CD4-positive, alpha-beta T cell treated with Interleukin-17A for 1 hour (primary cell): ENCODE data around the gene C16orf54.
"Not testable (repeated sequence)": the region's sequence is repeated elsewhere in the genome, so short reads cannot be mapped to it uniquely, and the experiment has no call there.

Experiments
- DNase-seq: peaks from one replicate; pipeline ENCODE4 v3.0.0-alpha.2; 2020

Gene C16orf54

GRCh38 chr16:29739927-29740629 is 5.7 kb downstream of the C16orf54 start:
- not testable (repeated sequence) for DNase-seq

GRCh38 chr16:29738514-29738913 is 7.3 kb downstream of the C16orf54 start:
- peak; percentile 89 for DNase-seq

- DNase-seq, result no peak
Measured at GRCh38 chr16:29737713-29738112, 8.1 kb downstream of the C16orf54 start.

- no peak for DNase-seq
Measured at GRCh38 chr16:29736764-29737163, 9.0 kb downstream of the C16orf54 start.

GRCh38 chr16:29736112-29736511 is 9.7 kb downstream of the C16orf54 start:
- no peak for DNase-seq

- no peak for DNase-seq
Measured at GRCh38 chr16:29734786-29735185, 11.0 kb downstream of the C16orf54 start.

- peak; percentile 44 for DNase-seq
Measured at GRCh38 chr16:29731768-29732601, 13.8 kb downstream of the C16orf54 start.

GRCh38 chr16:29730649-29731048 is 15.1 kb downstream of the C16orf54 start:
- DNase-seq, result no peak

GRCh38 chr16:29729116-29729521 is 16.7 kb downstream of the C16orf54 start:
- DNase-seq, result peak; percentile 33

GRCh38 chr16:29727452-29727851 is 18.3 kb downstream of the C16orf54 start:
- DNase-seq, result no peak

- DNase-seq, result no peak
Measured at GRCh38 chr16:29726845-29727377, 18.9 kb downstream of the C16orf54 start.

GRCh38 chr16:29721167-29721879 is 24.5 kb downstream of the C16orf54 start:
- DNase-seq, result peak; percentile 64

GRCh38 chr16:29720703-29721102 is 25.1 kb downstream of the C16orf54 start:
- DNase-seq, result no peak

GRCh38 chr16:29719063-29719462 is 26.7 kb downstream of the C16orf54 start:
- DNase-seq, result no peak

GRCh38 chr16:29717113-29717512 is 28.7 kb downstream of the C16orf54 start:
- no peak for DNase-seq

GRCh38 chr16:29714972-29715371 is 30.8 kb downstream of the C16orf54 start:
- no peak for DNase-seq

- DNase-seq, result no peak
Measured at GRCh38 chr16:29714396-29714795, 31.4 kb downstream of the C16orf54 start.

GRCh38 chr16:29712809-29713208 is 33.0 kb downstream of the C16orf54 start:
- DNase-seq, result no peak

- peak; percentile 81 for DNase-seq
Measured at GRCh38 chr16:29710227-29711219, 35.3 kb downstream of the C16orf54 start.

- not testable (repeated sequence) for DNase-seq
Measured at GRCh38 chr16:29709657-29710056, 36.1 kb downstream of the C16orf54 start.

GRCh38 chr16:29708917-29709600 is 36.7 kb downstream of the C16orf54 start:
- no peak for DNase-seq
